AG04450 (cell line): Measurements from ENCODE around the gene VSTM1. TPM values are rescaled to one million over a fixed set of nuclear protein-coding genes. Genes with fewer than 3 reads are reported as not detected.
A peak's percentile ranks its signal among the peaks of the same experiment; 100 is the strongest.
"Not testable (repeated sequence)": the region's sequence is repeated elsewhere in the genome, so short reads cannot be mapped to it uniquely, and the experiment has no call there.

ENCODE experiments used
- CTCF ChIA-PET: fragments of 300-600, 350-600 bp; formaldehyde crosslinking; extraction: SDS; loops from one replicate; lab custom pipeline; 2022; ENCODE audit warnings: antibody characterized with exemption, inconsistent platforms; lab: Charles Lee
- POLR2A ChIA-PET: fragments of 350-600 bp; formaldehyde crosslinking; extraction: SDS; loops from one replicate; lab custom pipeline; 2021; ENCODE audit warnings: antibody characterized with exemption, inconsistent platforms; lab: Yijun Ruan, JAX
- DNase-seq: peaks from one replicate; pipeline ENCODE4 v3.0.0-alpha.2; 2011; ENCODE audit warnings: low read depth, low spot score
- H3K27ac ChIP-seq: one replicate; pipeline ENCODE4 v1.5.1; 2012; ENCODE audit warnings: low read depth, low read length, control low read depth
- H3K27me3 ChIP-seq: one replicate; pipeline ENCODE4 v1.6.0; 2012; ENCODE audit warnings: low read length; ENCODE audit not compliant: control insufficient read depth, insufficient read depth
- H3K4me3 ChIP-seq: 2 replicates; pipeline ENCODE4 v1.5.1; 2011; ENCODE audit warnings: mild to moderate bottlenecking, low read depth, low read length, control low read depth
- H3K9me3 ChIP-seq: 2 replicates; pipeline ENCODE4 v1.5.1; 2012; ENCODE audit warnings: low read length; ENCODE audit not compliant: control insufficient read depth, insufficient read depth
- polyA plus RNA-seq: library from polyadenylated mRNA; depleted of rRNA; stranded (reverse); fragments of >200 nt; gene quantifications from 2 replicates; pipeline ENCODE4 v1.2.3, GENCODE V29; 2011
- TF ChIP-seq, protein P1 (sequence below): IDR thresholded peaks from 2 replicates; pipeline ENCODE4 v1.5.1; 2011; ENCODE audit warnings: low read depth, low read length, control low read depth, inconsistent platforms

Gene VSTM1
- polyA plus RNA-seq, 1 experiment, result not detected

DNA sequence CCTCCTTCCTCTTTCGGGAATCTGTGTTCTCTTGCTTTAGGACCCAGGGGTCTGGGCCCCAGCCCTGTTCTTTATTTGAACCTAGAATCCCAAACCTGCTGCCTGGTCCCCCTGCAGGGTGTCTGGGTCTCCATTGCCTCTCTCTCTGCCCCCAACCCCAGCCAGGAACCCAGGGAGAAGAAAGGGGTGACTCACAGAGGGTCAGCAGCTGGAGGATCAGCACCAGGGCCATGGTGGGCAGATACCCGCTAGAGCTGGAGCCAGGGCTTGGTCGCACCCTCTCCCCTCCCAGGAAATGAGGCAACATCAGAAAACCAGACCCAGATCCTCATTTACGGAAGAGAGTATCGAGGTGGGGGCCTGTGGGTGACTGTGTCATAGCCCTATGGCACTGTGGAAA lies 36.9 kb upstream of the VSTM1 start, which contains the start of gene OSCAR:
OSCAR (minus strand) TSS at position 243 of the 400 bp plus-strand sequence; CDS start at position 232, 11 bp downstream.
- DNase-seq, result no peak
- TF ChIP-seq, protein P1, sequence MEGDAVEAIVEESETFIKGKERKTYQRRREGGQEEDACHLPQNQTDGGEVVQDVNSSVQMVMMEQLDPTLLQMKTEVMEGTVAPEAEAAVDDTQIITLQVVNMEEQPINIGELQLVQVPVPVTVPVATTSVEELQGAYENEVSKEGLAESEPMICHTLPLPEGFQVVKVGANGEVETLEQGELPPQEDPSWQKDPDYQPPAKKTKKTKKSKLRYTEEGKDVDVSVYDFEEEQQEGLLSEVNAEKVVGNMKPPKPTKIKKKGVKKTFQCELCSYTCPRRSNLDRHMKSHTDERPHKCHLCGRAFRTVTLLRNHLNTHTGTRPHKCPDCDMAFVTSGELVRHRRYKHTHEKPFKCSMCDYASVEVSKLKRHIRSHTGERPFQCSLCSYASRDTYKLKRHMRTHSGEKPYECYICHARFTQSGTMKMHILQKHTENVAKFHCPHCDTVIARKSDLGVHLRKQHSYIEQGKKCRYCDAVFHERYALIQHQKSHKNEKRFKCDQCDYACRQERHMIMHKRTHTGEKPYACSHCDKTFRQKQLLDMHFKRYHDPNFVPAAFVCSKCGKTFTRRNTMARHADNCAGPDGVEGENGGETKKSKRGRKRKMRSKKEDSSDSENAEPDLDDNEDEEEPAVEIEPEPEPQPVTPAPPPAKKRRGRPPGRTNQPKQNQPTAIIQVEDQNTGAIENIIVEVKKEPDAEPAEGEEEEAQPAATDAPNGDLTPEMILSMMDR, result no peak
- H3K9me3 ChIP-seq, result peaks cover 3% of the 10 kb centered on the region; the same call in 1 of the 2 replicates
- CTCF ChIA-PET, result no interaction called here
- POLR2A ChIA-PET, result no interaction called here
- no peak within 1 kb of the TSS for H3K4me3 ChIP-seq
- H3K27me3 ChIP-seq, result no peaks in the 10 kb centered on the region
- H3K27ac ChIP-seq, result no peak within 1 kb of the TSS

DNA sequence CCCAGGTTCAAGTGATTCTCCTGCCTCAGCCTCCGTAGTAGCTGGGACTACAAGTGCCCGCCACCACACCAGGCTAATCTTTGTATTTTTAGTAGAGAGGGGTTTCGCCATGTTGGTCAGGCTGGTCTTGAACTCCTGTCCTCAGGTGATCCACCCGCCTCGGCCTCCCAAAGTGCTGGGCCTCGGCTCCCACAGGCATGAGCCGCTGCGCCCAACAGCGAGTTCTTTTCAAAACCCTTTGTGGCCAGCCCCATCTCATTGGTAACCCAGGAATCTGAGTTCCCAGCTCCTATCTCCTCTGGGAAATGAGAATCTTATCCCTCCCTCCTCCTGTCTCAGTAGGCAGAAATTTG lies 36.2 kb upstream of the VSTM1 start:
- CTCF ChIA-PET, H3K27me3 ChIP-seq, H3K9me3 ChIP-seq, H3K27ac ChIP-seq, DNase-seq, H3K4me3 ChIP-seq, POLR2A ChIA-PET: not testable (repeated sequence)

DNA sequence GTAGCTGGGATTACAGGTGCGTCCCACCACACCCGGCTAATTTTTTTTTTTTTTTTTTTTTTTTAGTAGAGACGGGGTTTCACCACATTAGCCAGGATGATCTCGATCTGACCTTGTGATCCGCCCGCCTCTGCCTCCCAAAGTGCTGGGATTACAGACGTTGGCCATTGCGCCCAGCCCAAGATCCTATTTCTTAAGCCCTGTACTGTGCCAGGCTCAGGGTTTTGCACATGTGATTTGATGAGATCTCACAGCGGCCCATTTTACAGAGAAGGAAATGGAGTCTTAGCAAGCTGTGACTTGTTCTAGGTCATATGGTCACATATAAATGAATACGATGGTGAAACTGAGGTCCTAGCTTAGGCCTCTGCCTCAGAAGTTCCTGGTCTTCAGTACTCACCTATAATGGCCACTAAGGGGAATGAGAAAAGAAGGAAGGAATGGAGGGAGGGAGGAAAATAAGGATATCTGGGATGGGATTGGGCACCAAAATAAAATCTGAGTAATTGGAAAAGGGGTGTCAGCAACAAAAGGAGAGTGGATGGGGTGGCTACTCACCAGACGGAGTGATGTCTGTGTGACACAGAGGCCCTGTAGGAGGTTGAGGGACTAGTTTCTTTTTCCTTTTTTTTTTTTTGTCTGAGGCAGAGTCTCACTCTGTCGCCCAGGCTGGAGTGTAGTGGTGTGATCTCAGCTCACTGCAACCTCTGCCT lies 35.6 kb upstream of the VSTM1 start:
- TF ChIP-seq, protein P1, result no peak
- POLR2A ChIA-PET, result no interaction called here
- no peak for DNase-seq
- peaks cover 13% of the 10 kb centered on the region for H3K9me3 ChIP-seq
- H3K27ac ChIP-seq, result no peak overlapping the region
- H3K27me3 ChIP-seq, result no peaks in the 10 kb centered on the region
- CTCF ChIA-PET, result no interaction called here
- H3K4me3 ChIP-seq, result no peak overlapping the region

DNA sequence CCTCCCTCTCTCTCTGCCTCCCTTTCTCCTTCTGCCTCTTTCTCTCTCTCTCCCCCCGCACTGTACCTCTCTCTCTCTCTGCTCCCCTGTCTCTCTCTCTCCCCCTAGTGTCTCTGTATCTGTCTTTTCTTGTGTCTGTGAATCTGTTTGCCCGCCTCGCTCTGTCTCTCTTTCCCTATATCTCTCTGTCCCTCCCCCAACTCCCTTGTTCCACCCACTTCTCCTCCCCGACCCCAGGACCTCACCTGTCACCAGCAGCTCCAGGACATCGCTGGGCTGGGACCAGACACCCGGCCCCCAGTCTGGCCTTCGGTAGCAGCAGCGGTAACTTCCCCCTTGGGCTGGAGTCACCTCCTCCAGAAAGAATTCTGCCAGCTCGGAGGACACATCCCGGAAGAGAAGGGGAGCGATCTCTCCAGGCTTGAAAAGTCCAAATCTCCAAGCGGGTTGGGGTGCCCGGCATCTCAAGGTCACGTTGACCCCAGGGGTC lies 33.0 kb upstream of the VSTM1 start:
- POLR2A ChIA-PET, result interaction anchor here (1.0 to 2.1 kb wide), 3 partner anchors 18 to 352 kb away, joined by 6 to 18 read pairs (median 6); partner anchors contain the start of genes CNOT3, LENG8, PRPF31 and TFPT
- DNase-seq, result no peak
- no peak overlapping the region for H3K27ac ChIP-seq
- CTCF ChIA-PET, result interaction anchor here (1.3 to 2.3 kb wide), 2 partner anchors 67 to 324 kb away, joined by 3 to 10 read pairs; no protein-coding TSS in a partner anchor
- no peaks in the 10 kb centered on the region for H3K27me3 ChIP-seq
- peaks cover 17% of the 10 kb centered on the region for H3K9me3 ChIP-seq
- peak overlapping the region; percentile 49 for H3K4me3 ChIP-seq
- TF ChIP-seq, protein P1, result peak; percentile 55

DNA sequence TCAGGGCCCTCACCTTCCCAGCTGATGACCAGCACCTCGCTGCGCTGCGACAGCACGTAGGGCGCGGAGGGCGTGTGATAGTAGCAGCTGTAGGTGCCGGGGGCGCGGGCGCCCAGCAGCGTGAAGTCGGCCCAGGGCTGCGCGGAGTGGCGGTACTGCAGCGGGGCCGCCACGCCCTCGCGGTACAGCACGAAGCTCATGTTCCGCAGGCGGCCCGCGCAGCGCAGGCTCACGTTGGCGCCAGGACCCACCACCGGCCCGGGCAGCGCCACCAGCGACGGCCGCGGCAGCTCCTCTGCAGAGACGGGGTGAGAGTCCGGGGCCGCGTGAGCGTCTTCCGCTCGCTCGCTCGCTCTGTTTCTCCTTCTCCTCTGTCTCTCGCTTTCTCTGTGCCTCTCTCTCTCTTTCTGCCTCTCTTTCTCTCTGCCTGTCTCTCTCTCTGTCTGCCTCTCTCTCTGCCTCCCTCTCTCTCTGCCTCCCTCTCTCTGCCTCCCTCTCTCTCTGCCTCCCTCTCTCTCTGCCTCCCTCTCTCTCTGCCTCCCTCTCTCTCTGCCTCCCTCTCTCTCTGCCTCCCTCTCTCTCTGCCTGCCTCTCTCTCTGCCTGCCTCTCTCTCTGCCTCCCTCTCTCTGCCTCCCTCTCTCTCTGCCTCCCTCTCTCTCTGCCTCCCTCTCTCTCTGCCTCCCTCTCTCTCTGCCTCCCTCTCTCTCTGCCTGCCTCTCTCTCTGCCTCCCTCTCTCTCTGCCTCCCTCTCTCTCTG lies 32.3 kb upstream of the VSTM1 start:
- Histone ChIP-seq H3K4me3 (peak overlapping the region; percentile 49), H3K9me3 (peaks cover 17% of the 10 kb centered on the region)
- not testable (repeated sequence) for DNase-seq, H3K27me3 ChIP-seq, H3K27ac ChIP-seq
- CTCF ChIA-PET, result interaction anchor here (0.5 to 2.3 kb wide), 8 partner anchors 60 to 324 kb away, joined by 3 to 10 read pairs (median 4); no protein-coding TSS in a partner anchor
- POLR2A ChIA-PET, result interaction anchor here (0.9 to 2.1 kb wide), 4 partner anchors 19 to 227 kb away, joined by 3 to 18 read pairs (median 8); partner anchors contain the start of genes CNOT3, PRPF31, RPS9 and TFPT
